GM19328 (cell line): ENCODE data around the gene TMEM272.
A peak's percentile ranks its signal among the peaks of the same experiment; 100 is the strongest.
"Not testable (repeated sequence)": the region's sequence is repeated elsewhere in the genome, so short reads cannot be mapped to it uniquely, and the experiment has no call there.

Experiments
- ATAC-seq: cut with Tn5 transposase; IDR thresholded peaks from one replicate; pipeline ENCODE4 v1.9.1; 2021; ENCODE audit warnings: mild to moderate bottlenecking, moderate library complexity; ENCODE audit not compliant: unreplicated experiment

TMEM272 gene

DNA sequence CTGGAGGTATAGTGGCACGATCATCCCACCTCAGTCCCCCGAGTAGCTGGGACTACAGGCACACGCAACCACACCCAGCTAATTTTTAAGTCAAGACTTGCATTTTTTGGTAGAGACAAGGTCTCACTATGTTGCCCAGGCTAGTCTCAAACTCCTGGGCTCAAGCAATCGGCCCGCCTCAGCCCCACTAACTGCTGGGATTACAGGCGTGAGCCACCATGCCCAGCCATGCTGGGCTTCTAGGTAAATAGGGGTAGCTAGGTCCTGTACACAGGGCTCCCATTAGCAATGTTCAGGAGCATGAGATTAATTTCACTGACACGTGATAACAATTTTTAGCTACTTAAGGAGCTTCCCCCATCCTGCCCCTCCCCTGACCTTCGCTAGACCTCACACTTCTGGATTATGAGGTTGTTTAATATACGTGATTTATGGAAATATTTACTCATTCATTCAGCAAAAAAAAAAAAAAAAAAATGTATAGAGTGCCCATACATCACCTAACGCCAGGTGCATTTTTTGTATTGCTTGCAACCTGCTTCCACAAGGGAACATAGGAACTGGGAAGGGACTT, 19.2 kb downstream of the TMEM272 start:
- ATAC-seq, result no peak

DNA sequence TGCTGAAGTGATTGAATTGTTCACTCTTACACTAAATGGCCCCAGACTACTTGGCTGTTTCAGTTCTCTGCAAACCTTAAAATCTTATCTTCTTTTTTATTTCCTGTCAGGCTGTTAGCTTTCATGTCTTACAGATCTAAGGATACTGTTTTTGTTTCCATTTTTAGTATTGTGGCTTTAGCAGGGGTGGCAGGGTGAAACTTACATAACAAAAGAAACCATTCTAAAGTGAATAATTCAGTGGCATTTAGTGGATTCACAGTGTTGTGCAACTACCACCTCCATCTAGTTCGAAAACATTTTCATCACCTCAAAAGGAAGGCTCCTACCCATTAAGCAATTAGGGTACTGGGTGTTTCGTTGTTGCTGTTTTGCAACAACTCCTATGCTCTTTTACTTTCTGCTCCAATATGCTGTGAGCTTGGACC, 19.8 kb downstream of the TMEM272 start:
- ATAC-seq, result no peak

DNA sequence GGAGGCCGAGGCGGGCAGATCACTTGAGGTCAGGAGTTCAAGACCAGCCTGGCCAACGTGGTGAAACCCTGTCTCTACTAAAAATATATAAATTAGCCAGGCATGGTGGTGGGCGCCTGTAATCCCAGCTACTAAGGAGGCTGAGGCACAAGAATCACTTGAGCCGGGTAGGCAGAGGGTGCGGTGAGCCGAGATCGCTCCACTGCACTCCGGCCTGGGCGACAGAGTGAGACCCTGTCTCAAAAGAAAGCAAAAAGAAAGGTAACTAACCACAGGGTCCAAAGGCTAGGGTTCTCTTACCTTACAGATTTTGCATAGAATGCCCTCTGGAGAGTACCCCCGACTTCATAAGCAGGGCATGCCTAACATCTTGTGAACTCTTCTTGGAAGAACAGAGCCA, 20.3 kb downstream of the TMEM272 start:
- ATAC-seq, result not testable (repeated sequence)

DNA sequence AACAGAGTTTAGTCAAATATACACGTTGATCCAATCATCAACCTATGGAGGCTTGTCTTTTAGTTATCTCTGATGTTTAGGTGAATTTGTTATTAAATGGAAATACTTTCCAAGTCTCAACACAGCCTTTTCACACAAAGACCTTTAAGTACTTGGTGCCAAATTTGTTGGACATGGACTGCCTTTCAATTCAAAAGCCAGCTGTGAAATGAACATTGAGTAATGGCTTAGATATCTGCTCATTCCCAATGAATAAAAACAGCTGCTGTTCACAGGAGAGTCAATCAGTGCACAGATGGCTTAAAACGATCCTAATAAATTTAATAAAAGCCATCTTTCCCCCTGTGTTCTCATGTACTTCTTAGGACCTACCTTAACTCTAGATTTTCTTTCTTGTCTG, 21.1 kb downstream of the TMEM272 start:
- ATAC-seq, result no peak

DNA sequence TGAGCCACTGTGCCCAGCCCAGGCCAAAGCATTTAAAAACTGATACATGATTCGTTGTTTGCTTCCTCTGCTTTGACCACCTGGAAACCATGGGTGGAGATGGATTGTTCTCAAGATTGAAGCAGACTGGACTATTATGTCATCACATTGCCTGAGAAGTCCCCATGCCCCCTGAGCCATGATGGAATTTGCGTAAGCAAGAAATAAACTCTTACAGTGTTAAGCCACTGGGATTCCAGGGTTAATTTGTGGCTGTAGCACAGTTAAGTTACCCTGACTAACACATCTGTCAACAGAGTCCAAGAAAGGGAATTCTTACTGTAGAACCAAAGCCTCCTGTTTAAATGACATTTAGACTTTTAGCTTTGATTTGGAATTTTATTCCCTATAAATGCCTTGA, 21.6 kb downstream of the TMEM272 start:
- no peak for ATAC-seq

DNA sequence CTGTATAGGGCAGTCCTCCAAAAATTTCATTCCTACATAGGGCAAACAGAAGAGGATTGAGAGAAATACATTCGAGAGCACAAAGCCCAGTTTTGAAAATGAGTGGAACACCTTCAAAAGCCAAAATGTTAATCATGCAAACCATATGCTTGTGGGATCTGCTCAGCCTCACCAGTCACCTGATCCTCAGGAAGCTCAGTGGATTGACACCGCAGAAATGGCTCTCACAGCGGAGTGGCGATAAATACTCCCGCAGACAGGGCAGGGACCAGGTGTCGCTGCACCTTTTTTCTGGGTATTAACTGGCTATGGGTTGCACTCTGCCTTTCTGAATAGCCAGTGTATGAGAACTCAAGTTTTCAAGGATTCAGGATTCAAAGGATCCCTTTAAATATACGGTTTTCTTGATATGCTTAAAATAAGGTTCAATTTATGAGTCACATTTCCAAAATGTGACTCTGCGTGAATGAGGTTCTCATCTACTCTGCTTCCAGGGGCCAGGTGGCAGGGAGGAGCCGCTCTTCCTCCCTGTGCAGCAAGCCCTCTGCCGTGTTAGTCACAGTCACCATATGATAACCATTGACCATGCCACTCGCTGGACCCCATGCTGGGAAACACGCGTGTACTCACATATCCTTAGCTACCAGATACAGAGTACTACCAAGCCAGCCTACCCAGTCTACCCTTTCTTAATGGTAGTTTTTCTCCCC, 22.7 kb downstream of the TMEM272 start:
- no peak for ATAC-seq

DNA sequence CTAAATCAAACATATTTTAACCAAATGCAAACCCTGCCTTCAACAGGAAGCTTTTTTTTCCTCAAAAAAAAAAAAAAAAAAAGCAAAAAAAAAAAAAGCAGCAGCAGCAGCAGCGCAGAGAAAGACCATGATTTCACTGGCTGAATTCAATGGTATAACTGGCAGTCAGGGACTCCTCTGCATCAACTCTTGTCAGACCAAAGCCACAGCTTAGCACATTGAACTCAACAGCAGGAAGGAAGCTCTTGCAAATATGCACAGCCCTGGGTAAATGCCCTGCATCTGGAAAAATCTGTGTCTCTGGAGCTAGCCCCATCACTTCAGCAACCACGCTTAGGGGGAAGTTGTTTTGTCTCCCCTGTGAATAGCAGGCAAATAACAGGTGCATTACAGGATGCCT, 23.4 kb downstream of the TMEM272 start:
- no peak for ATAC-seq

DNA sequence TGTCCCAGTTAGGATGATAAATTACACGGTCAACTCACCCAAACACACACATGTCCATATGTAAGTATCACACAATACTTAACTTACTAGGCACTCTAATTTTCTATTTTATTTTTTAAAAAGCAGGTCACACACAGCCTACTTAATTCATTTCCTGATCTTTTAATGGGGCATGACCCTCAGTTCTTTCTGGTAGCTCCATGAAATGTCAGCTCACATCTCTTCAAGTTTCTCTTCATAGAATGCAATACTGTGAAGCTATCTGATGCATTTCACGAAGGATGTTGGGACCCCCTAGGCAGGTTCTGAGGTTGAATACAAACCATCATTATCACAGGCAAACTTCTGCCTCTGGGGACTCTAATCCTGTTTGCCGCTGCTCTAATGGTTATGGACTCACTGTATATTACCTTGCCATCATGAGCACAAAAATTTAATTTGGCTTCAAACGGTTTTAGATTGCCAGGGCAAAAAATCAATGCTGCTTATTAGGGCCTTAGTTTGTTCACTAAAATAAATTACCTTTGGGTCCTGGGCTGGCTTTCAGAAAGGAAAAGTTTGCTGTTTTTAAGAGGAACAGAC, 24.9 kb downstream of the TMEM272 start:
- no peak for ATAC-seq

DNA sequence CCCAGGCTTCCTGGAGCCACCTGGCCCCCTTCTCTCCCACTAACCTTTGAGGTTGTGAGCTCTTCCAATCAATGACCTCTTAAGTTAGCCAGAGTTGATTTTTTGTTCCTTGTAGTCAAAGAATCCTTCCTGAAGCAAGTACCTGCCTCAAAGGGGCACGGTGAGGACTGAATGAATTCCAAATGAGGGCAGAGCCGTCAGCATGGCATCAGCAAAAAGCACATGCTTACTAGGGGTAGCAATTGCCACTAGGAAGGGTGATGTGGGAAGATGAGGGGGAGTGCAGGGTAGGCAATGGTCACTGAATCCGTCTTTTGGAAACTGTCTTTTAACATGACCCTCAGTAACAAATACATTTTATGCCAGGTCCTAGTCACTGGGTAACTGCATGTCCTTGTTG, 25.4 kb downstream of the TMEM272 start:
- no peak for ATAC-seq

DNA sequence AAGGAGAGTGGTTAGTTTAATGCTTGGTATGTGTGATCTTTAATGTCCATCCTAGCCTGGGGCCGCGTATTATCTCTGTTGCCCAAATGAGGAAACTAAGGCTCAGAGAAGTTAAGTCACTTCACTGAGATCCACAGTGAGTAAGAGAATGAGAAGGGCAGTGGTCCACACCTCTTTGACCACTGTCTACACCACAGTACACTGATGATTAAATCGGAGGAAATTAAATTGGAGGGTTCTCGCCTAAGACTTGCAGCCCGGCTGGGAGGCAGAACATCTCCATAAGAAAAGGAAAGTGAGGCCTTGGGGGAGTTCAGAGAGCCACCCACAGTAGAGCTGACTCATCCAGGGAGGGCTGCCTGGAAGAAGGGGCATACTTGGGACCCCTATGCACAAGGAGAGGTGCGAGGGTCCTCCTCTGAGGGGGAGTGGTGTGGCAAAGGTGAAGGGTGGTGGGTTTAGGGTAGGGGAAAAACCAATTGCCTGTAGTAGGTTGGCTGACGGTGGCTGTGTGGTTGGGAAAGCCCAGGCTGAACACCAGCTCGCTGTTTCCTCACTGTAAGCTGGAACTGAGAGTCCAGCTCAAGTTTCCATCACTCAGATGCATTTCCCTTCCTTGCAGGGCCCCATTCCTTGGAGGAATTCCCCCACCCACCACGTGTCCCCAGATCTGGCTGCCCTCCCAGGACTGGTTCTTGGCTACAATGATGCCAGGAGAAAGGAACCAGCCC, 26.0 kb downstream of the TMEM272 start:
- peak; percentile 38 for ATAC-seq

DNA sequence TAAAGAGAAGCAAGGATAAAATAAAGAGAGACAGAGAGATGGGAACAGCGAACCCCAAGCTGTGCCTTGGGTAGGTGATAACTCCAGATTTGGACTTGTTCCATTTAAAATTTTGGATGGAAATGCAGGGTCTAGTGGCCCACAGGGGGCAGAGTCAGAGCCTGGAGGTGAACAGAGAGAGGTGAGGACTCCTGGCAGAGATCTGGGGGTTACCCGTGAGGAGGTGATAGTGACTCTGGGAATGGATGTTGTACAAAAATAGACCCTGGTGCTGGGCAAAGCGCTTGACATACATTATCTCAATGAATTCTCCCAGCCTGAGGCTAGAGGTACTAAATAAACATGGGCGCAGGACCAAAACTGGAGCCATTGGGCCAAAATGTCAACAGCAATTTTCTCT, 26.7 kb downstream of the TMEM272 start:
- ATAC-seq, result no peak

DNA sequence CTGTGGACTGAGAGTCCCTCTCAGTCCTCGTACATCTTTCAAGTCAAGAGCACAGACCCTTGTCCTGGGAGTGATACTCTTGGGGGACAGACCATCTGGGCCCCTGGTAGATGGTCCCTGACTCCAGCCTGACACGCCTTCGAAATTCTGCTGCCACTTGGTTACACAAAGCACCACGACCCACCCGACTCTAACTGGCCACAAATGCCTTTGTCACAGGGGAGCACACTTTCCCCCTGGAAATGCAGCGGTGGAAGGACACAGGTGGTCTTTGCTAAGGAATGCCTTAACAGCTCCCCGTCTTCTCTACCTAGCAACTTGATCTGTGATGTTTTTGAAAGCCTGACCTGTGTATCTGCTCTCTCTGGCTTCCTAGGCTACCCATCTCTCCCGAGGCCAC, 27.3 kb downstream of the TMEM272 start:
- no peak for ATAC-seq

DNA sequence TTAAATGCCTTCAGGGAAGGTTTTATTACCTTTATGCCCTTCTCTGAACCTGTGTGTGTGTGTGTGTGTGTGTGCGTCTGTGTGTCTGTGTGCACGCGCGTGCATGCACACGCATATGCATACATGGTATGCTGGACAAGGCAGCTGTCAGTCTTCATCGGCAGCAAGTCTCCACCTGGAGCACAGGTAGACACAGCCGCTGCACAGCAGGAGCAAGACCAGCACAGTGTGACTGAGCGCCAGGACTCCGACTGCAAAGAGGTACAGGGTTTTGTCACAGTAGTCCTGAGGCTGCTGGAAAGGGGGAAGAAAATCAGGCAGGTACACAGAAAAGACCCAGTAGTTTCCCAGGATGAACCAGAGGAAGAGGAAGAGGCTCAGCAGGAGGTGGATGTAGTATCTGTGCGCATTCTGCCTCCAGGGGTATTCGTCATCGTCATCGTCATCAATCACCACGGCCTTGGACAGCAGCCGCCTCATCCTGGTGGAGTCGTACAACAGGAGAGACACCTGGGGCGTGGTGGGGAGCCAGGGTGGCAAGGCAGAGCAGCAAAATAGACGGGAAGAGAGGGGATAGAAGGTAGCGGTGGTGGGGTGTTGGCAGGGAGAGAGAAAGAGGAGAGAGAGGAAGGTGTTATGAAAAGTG, 28.2 kb downstream of the TMEM272 start:
- ATAC-seq, result no peak

DNA sequence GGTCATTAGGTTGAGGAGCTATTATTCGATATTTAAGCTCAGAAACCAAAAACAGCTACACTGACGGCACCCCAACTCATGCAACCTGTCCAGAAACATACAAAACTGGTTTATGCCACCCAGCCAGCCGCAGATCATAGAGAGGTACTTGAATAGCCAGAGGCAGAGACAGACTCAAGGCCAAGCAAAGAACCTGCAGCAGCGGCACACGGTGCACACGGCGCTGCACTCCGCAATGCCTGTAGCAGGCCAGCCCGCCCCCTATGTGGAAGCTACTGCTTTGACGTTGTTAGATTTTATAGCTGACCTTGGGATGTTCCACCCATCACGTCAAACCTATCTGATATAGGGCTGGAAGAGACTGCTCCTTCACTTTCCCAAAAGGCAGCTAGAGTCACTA, 29.1 kb downstream of the TMEM272 start:
- ATAC-seq, result no peak

DNA sequence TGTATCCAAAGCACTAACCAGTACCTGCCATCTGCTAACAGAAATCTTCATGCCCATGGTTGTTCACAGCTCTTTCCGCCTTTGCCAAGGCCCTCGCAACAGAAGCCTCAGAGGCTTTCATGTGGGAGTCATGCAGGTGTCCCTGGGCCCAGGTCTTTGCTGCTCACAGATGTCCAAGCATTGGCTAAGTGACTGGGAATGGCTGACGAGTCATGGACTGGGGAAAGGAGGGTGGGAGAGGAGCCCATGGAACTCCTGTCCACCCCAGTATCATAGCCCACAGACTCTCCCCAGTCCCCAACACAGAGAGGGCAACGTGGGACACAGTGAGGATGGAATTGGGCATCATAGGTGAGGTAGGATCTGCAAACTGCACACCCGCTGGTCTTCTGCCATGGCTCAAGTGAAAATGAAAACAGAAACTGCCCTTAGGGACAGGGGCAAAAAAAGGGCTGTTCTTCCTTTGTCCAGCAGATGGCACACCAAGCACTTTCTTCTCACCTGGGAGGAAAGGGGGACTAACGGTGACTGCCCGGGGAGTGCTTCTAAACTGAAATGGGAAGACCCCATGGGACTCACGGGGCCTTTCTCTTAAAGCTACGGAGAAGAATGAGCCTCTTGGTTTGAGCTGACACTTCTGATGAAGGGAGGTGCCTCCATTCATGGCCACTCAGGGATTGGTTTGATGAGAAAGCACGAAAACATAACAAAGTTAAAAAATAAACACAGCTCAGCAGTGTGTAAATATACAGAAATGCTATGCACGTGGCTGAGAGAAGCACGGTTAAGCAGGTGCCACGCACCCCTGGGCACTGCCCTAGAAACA, 29.9 kb downstream of the TMEM272 start:
- ATAC-seq, result peak; percentile 75

DNA sequence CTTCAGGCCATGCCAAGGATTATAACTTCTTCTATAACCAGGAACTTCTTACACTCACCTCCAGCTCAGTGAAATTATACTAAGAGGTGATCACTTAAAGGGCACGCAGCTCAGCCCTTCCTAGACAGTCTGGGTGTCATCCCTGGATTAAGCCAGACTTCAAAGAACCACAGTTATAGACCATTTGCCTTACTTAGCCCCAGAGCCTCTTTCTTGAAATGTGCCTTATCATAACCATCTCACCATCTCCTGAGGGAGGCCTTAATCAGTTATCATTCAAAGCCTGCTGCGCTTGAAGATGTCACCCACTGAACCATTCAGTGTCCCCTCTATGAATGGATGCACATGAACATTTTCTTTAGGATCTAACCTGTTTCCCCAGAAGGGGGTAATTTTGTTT, 30.9 kb downstream of the TMEM272 start:
- no peak for ATAC-seq

DNA sequence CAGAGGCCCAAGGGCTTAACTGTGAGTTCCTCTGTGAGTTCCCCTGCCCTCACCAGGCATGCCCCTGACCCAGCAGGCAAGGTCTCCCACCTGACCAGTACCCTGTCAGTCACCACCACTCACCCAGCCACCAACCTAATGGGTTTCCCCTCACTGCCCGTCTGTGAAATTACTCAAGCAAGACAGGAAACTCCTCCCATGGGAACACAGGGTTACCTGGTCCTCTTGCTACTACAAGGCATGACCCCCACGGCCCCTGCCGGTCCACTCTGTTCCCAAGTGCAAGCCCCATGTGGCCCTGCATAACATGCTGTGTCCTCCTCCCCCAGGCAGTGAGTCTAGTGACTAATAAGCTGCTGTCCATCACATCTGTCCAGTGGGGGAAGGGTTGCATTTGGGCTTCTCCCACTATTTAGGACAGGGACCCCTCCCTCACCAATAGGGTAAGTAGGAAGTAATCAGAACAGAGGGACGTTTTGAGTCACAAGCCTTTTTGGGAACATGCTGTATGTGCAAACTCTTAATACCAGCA, 33.0 kb downstream of the TMEM272 start:
- ATAC-seq, result no peak

DNA sequence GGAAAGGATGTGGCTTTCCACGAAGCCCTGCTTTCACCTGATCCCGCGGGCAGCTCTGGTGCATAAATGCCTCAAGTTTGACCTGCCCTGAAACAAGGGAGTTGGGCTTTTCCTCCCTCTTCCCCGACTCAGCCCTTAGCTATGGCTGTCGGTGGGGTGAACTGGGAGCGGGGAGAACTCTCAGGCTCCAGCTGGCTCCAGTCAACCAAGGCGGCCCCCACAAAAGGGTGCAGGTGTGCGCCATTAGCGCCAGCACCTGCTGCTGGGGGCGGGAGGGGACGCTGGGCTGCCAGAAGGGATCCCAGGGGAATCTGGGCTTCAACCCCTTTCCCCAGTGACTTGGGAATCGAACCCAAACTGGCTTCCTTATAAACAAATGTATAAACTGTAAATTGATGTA, 33.9 kb downstream of the TMEM272 start:
- no peak for ATAC-seq

DNA sequence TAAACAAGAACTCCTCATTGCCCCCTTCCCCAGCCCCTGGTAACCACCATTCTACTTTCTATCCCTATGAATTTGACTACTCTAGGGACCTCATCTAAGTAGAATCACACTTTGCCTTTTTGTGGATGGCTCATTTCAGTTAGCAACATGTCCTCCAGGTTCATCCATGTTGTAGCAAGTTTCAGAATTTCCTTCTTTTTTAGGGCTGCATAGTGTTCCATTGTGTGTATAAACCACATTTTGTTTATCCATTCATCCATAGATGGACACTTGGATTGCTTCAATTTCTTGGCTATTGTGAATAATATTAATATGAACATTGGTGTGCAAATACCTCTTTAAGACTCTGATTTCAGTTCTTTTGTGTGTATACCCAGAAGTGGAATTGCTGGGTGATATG, 36.2 kb downstream of the TMEM272 start:
- no peak for ATAC-seq

DNA sequence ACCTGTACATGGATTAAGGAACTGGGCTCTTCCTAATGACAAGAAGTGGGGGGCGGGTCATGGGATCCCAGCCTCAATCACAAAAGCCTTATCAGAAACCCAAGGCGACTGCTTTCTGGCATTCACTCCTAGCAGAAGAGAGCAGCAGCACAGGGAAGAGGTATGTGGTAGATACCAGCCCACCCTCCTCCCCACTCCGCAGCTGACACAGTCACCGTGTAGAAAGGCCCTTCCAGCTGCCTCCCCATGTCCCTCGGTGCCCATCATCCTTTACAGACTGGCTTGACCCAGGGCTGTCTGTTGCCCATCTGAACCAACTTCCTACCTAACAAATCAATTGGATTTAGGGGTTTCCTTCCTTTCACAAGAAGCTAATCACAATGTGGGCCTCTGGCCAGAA, 37.9 kb downstream of the TMEM272 start:
- ATAC-seq, result no peak
